Stimulated activated CD4-positive, alpha-beta T cell treated with anti-CD3 and anti-CD28 coated beads, Interleukin-1b, Interleukin-23, amount 100 ng/mL, for 4 hours (primary cell): Measurements from ENCODE around the gene ATP2A3.

Experiments
- DNase-seq, 2 donors: peaks; one replicate each; pipeline ENCODE4 v3.0.0-alpha.2; 2020; ENCODE audit warnings: low read depth in 2 of 2

ATP2A3 gene

DNA sequence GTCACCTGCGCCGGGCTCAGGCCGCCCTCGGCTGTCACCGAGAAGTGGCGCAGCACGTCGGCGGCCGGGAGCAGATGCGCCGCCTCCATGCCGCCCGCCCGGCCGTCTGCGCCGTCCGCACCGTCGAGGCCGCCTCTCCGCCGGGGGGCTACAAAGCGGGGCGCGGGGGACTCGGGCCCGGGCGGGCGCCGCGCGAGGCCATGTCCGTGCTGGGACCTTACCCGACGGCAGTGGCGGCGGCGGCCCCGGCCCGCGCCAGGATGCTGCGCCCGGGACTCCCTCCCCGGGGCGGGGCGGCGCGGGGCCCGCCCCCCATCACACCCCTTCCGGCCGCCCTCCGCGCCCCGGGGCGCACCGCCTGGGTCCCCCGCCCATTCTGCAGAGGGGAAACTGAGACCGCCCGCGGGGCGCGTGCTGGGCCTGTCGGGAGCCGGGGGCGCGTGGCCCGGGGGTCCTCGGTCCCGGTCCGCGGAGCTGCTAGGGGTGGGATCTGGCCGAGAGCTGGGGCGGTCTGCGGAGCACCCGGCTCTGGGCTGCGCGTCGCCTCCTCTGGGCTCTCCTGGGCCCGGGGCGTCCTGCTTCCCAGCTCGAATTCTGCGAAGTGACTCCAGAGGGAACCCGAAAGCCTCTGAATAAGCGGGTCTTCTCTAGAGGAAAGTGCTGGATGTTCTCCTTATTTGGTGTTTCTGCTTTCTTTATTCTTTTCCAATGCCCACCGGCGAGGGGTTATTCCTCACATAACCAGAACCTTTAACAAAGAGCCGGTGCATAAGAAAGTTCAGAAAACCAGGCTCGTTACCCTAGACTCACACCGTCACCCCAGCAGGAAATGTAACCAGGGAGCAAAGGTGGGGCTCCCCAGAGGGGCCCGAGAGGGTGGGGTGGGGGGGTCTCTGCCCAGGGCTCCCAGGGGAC, at the start of gene ATP2A3:
TSS of gene ATP2A3 (minus strand) at position 235 of the 915 bp plus-strand sequence. CDS start at position 89, 146 bp downstream.
- DNase-seq = peak; percentile 48 to 70

GRCh38 chr17:4010754-4011153, 46.5 kb upstream of the ATP2A3 start:
- no peak for DNase-seq

DNA sequence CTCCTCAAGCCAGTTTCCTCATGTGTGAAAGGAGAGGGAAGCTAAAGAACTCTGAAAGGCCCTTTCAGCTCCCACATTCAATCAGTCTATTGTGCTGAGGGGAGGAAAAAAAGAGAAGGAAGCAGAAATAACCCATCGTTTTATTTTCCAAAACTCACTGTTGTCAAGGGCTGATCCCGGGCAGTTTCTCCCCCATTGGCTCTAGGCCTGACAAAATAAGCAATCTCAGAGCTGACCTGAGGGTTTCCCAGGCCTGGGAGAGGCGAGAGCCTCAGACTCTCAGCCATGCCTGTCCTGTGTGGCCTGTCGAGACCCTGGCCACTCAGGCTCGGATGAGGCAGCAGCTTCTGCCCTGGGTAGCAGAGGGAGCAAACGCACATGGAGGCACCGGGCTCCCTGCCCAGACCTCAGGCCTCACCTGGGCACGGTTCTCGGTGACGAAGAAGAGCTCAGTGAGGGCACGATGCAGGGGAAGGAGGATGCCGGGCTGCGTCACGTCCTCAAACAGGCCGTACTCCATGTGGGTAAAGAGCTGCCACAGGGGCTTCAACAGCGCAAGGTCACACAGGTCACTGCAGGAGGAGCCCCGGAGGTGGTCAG, 45.0 kb upstream of the ATP2A3 start:
- DNase-seq = no peak

DNA sequence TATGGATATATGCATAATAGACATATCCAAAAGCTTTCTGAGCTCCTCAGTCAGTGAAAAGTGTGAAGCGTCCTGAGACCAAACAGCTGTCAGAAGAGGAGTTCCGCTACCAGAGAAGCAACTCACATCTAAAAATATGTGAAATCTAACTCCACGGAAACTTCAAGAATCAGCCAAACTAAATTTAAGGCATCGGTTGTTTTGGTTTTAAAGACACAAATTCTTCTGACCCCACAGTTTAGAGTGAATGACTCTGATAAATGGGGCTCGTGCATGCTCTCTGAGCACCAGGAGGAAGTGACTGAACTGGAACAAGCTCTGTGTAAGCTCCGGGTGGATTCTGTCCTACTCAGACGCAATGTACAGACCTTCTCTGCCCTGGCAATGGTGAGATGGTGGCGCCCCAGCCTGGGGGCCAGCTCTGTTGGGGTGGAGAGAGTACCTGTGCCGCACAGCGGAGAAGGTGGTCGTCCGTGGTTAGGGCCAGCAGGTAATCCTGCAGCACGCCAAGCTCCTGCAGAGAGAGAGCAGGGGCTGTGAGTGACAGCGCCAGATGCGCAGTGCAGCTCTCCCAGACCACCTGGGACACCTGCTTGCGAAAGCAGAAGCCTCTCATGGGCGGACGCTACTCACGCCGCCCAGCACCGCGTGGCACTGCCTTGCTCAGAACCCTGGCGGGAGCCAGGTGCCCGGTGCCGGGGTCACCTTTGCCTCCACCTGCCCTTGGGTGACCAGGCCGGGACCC, 44.4 kb upstream of the ATP2A3 start:
- no peak for DNase-seq

GRCh38 chr17:4008082-4008435, 43.8 kb upstream of the ATP2A3 start:
- no peak for DNase-seq

DNA sequence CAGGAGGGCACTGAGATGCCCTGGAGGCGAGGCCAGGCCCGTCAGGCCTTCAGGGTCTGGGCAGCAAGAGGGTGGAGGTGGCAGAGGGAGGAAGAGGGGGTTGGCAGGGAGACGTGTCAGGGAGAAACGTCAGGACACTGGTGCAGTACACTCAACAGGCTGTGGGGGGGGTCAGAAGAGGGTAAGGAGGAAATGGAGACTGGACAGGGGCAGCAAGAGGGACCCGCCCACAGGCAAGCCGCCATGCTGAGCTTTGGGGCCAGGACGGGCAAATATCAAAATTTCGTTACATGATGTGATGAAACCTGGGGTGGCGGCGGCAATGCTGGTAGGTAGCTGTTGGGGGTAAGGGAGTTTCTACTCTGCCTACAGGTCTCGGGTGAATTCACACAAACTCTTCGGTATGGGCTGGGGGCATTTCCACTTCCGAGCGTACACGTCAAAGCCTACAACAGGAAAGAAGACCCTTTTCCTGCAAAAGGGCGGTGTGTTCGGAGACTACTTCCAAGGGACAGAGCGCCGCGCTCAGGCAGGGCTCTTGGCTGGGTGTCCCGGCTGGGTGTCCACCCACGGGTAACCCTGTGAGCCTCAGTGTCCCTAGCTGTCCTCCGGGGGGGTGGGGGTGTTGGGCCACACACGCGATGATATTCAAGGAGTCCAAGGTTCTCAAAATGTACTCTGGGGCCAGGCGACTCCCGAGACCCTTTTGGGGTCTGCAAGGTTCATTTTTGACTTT, 43.3 kb upstream of the ATP2A3 start:
- no peak for DNase-seq

DNA sequence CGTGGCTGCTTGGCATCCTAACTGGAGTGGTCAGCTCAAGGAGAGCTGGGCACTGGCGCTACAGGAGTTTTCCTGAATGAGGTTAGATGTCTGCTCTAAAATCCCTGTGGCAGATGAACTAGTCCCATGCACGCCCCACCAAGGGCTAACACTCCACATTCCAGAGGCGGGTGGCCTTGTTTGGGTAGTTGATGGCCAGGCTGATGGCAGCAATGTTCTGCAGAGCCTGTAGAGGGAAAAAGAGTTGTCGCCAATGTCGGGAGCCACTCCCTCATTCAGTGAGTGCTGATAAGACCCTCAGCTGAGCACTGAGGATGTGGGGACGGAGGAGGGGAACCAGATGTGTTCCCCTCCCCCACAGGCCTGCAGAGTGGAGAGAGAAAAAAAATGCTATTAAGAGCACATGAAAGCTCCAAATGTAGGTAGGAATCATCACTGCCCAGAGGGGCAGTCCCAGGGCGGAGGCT, 42.5 kb upstream of the ATP2A3 start:
- no peak for DNase-seq

GRCh38 chr17:4006165-4006589, 41.9 kb upstream of the ATP2A3 start:
- no peak for DNase-seq

DNA sequence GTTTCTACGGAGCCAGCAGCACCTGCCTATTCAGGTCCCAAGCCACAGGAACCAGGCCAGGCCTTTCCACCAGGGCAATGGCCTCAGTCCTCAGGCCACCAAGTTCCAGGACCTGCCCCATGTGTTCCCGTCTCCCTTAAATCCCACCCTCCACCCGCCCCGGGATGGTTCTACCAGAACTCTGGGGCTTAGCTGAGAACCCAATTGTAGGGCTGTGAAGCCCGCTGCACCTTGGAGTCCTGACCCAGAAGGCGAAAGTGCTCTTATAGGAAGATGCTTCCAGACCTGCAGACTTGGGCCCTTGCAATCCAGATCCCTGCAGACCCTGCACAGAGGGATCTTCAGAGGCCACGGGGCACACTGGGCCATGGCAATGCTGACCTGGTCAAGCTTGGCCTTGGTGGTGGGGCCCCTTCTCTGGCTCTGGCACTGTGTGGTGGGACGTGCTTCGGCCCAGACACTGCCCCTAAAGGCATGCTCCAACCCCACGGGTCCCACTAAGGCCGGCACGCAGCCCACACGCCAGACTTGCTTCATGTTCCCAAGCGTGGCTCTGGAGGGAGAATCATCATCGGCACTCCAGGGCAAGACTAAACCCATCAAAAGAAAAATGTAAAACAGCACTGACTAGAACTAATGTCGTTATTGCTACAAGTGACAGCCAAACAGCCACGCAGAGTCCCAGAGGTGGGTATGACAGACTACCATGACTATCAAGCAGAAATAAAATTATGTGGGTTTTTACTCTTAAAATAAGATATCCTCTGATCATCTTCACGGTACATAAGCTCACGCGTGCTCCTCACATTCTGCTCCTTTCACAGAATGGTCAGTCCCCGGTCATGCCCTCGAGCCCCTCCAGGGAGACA, 41.3 kb upstream of the ATP2A3 start:
- DNase-seq = no peak

- peak; percentile 45 to 58 for DNase-seq
These were observed 40.5 kb upstream of the ATP2A3 start for GRCh38 chr17:4004517-4005295.

- DNase-seq = no peak
These were observed 39.5 kb upstream of the ATP2A3 start for GRCh38 chr17:4003501-4004421.

DNA sequence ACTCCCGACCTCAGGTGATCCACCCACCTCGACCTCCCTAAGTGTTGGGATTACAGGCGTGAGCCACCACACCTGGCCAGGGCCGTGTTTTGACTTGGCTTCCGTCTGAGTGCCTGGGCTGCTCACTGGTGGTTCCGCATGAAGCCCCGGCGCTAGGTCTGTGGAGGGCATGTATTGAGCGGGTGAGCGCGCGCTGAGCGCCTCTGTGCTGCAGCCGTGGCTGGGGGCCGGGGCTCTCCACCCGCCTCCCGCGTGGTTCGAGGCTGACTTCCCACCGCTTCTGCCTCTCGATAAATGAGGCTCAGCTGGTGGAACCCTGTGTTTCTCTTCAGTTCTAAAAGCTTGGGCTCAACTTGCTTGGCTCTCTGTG, 38.9 kb upstream of the ATP2A3 start:
- no peak for DNase-seq

DNA sequence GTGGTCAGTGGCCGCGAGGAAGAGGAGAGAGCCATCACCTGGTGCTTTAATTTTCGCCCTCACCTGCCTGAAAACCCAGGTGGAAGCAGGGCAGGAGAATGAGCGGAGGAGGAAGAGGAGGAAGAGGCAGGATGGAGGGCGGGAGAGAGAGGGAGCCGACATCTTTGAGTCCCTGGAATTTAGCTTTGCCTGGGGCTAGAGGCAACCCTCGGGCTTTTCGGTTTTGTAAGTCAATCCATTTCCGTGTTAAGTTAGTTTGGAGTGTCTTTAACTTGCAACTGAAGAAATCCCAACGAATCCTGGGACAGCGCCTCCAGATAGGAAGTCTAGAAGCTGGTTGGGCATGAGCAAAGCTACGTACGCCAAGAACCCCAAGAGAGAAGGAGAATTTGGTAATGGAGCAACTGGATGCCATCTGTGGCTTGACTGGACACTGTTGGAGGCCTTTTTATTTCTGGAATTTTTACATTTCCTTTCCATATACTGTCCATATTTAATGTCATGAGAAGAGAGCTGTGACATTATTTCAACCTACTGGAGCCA, 36.9 kb upstream of the ATP2A3 start:
- DNase-seq = no peak

GRCh38 chr17:3998436-3998835, 34.2 kb upstream of the ATP2A3 start:
- no peak for DNase-seq

- no peak for DNase-seq
These were observed 30.8 kb upstream of the ATP2A3 start for GRCh38 chr17:3995067-3995466.

DNA sequence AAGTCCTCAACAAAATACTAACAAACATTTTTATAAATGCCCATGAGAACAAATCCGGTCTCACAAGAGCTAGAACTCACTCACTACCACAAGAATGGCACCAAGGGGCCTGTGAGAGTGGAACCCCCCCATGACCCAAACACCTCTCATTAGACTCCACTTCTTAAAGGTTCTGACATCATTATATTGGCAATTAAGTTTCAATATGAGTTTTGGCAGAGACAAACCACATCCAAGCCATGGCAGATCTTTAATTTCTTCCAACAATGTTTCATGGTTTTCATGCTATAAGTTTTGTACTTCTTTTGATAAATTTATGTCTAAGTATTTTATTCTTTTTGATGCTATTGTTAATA, 30.0 kb upstream of the ATP2A3 start:
- DNase-seq = no peak

DNA sequence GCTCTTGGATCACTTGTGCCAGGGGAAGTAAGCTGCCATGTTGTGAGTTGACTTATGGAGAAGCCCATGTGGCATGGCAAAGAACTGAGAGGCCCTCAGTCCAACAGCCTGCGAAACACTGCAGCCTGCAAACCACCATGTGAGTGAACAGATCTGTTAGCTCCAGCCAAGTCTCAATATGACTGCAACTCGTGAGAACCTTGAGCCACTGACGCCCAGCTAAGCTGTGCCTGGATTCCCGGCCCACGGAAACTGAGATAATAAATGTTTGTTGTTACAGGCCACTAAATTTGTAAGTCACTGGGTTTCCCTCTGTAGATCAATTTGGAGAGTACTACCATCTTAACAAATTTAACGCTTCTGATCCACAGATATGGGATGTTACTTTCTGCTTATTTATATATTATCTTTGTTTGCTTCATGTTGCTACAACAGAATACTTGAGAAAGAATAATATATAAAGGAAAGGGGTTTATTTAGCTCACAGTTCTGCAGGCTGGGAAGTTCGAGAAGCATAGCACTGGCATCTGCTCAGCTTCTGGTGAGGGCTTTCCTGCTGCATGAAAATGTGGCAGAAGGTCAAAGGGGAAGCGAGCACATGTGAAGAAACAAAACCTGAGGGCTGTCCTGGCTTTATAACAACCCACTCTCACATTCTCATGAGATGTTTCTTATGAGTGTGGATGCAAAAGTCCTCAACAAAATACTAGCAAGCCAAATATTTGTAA, 29.4 kb upstream of the ATP2A3 start:
- DNase-seq = no peak

DNA sequence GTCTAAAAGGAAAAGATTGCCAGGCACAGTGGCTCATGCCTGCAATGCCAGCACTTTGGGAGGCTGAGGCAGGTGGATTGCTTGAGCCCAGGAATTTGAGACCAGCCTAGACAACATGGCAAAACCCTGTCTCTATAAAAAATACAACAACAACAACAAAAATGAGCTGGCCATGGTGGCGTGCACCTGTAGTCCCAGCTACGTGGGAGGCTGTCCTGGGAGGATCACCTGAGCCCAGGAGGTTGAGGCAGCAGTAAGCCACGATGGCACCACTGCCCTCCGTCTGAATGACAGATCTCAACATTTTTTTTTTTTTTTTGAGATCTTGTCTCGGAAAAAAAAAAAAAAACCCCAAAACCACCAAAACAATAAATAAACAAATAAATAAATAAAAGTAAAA, 28.1 kb upstream of the ATP2A3 start:
- DNase-seq = no peak
